PC-9 (cell line): Measurements from ENCODE around the gene CAPZA2.

Experiments used
- EZH2 ChIP-seq: fragments of 200-600 bp; sonication (generic); IDR thresholded peaks from 2 replicates; pipeline ENCODE4 v1.8.0; 2017; ENCODE audit warnings: antibody characterized with exemption, low read depth
- TF ChIP-seq, protein P1 (sequence below): fragments of 200-600 bp; sonication (generic); conservative IDR thresholded peaks from 2 replicates; pipeline ENCODE4 v1.6.1; 2017; ENCODE audit warnings: mixed run types, antibody characterized with exemption, mild to moderate bottlenecking, moderate library complexity

DNA sequence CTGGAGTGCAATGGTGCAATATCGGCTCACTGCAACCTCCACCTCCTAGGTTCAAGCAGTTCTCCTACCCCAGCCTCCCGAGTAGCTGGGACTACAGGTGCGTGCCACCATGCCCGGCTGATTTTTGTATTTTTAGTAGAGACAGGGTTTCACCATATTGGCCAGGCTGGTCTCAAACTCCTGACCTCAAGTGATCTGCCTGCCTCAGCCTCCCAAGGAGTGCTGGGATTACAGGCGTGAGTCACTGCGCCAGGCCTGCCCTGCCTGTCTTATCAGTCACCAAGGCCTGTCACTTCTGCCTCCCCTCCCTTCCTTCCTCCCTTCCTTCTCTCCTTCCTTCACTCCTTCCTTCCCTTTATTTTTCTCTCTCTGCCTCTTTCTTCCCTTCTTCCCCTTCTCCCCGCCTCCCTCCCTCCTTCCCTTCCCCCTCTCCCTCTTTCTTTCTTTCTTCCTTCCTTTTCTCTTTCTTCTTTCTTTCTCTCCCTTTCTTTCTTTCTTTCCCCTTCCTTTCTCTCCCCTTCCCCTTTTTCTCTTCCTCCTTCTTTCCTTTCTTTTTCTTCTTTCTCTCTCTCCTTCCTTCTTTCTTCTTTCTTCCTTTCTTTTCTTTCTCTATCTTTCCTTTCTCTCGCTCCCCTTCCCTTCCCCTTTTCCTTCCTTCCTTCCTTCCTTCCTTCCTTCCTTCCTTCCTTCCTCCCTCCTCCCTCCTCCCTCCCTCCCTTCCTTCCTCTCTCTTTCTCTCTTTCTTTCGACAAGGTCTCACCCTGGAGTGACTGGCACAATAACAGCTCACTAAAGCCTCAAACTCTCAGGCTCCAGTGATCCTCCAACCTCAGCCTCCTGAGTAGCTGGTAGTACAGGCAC lies 87.8 kb downstream of the CAPZA2 start:
- TF ChIP-seq, protein P1, sequence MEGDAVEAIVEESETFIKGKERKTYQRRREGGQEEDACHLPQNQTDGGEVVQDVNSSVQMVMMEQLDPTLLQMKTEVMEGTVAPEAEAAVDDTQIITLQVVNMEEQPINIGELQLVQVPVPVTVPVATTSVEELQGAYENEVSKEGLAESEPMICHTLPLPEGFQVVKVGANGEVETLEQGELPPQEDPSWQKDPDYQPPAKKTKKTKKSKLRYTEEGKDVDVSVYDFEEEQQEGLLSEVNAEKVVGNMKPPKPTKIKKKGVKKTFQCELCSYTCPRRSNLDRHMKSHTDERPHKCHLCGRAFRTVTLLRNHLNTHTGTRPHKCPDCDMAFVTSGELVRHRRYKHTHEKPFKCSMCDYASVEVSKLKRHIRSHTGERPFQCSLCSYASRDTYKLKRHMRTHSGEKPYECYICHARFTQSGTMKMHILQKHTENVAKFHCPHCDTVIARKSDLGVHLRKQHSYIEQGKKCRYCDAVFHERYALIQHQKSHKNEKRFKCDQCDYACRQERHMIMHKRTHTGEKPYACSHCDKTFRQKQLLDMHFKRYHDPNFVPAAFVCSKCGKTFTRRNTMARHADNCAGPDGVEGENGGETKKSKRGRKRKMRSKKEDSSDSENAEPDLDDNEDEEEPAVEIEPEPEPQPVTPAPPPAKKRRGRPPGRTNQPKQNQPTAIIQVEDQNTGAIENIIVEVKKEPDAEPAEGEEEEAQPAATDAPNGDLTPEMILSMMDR, result no peak
- no peak for TF ChIP-seq EZH2
